ENCODE data around the gene ZNF683.
"Not testable (repeated sequence)": the region's sequence is repeated elsewhere in the genome, so short reads cannot be mapped to it uniquely, and the experiment has no call there.

ZNF683 gene

GRCh38 chr1:26335774-26336476 lies 36.6 kb downstream of the ZNF683 start:
- peak in 1 of 4 experiments; percentile 42 for DNase-seq

- DNase-seq: not testable (repeated sequence)
Measured at GRCh38 chr1:26333312-26333711, 39.2 kb downstream of the ZNF683 start.

- DNase-seq: no peak
Measured at GRCh38 chr1:26330276-26330675, 42.3 kb downstream of the ZNF683 start.

- not testable (repeated sequence) for DNase-seq
Measured at GRCh38 chr1:26329380-26329779, 43.2 kb downstream of the ZNF683 start.

- DNase-seq: no peak
Measured at GRCh38 chr1:26328597-26328996, 44.0 kb downstream of the ZNF683 start.

- no peak for DNase-seq
Measured at GRCh38 chr1:26327956-26328362, 44.6 kb downstream of the ZNF683 start.

GRCh38 chr1:26324550-26324949 lies 48.0 kb downstream of the ZNF683 start:
- DNase-seq: peak in 1 of 4 experiments; percentile 1

GRCh38 chr1:26323382-26323781 lies 49.2 kb downstream of the ZNF683 start:
- peak in 1 of 4 experiments; percentile 1 for DNase-seq

GRCh38 chr1:26322042-26322331 lies 50.6 kb downstream of the ZNF683 start:
- peak in 1 of 4 experiments; percentile 1 for DNase-seq

GRCh38 chr1:26321315-26322041 lies 51.1 kb downstream of the ZNF683 start:
- DNase-seq: peak; percentile 90 to 96 (median 93)

- peak in 1 of 4 experiments; percentile 22 for DNase-seq
Measured at GRCh38 chr1:26320896-26321295, 51.7 kb downstream of the ZNF683 start.

- peak; percentile 84 to 96 (median 92) for DNase-seq
Measured at GRCh38 chr1:26318338-26319064, 54.0 kb downstream of the ZNF683 start.

GRCh38 chr1:26317612-26318337 lies 54.8 kb downstream of the ZNF683 start, which contains the start of gene CD52:
Gene CD52, plus strand, starts transcription at chr1:26317958. Its CDS starts 60 bp downstream, at chr1:26318018.
- peak; percentile 53 to 79 (median 69) for DNase-seq

- peak; percentile 25 to 61 (median 54) for DNase-seq
Measured at GRCh38 chr1:26317146-26317545, 55.4 kb downstream of the ZNF683 start.

GRCh38 chr1:26315874-26316850 lies 56.4 kb downstream of the ZNF683 start:
- peak in 1 of 4 experiments; percentile 1 for DNase-seq

GRCh38 chr1:26314501-26314900 lies 58.0 kb downstream of the ZNF683 start:
- DNase-seq: peak in 3 of 4 experiments; percentile 49 to 60 (median 51)
